Kidney (tissue), 14 donors: ENCODE measurements around the gene EIF6. TPM values are rescaled to one million over a fixed set of nuclear protein-coding genes. Genes with fewer than 3 reads are reported as not detected.
A peak's percentile ranks its signal among the peaks of the same experiment; 100 is the strongest.

ENCODE experiments used
- DNase-seq, 5 donors: peaks; one replicate each; pipeline ENCODE4 v3.0.0-alpha.2; 2013 to 2020
- FAIRE-seq: peaks from 2 replicates; lab custom pipeline; 2012; peaks lifted over from hg19 to GRCh38; lab: Jason Lieb, UNC
- H3K27ac ChIP-seq, 2 donors: one replicate each; pipeline ENCODE4 v1.7.0; 2013; ENCODE audit warnings: low read depth in 2 of 2, low read length in 2 of 2, inconsistent platforms in 1 of 2
- H3K27me3 ChIP-seq: one replicate; pipeline ENCODE4 v1.7.1; 2013; ENCODE audit warnings: low read length, inconsistent platforms; ENCODE audit not compliant: control insufficient read depth, insufficient read depth
- H3K36me3 ChIP-seq, 3 donors: one replicate each; pipeline versions ENCODE4 v1.7.0 to v1.7.1; 2013; ENCODE audit warnings: low read length in 3 of 3, control low read depth in 1 of 3, inconsistent platforms in 1 of 3; ENCODE audit not compliant: insufficient read depth in 3 of 3, control insufficient read depth in 2 of 3
- H3K4me1 ChIP-seq, 3 donors: one replicate each; pipeline versions ENCODE4 v1.7.0 to v1.7.1; 2013; ENCODE audit warnings: low read length in 3 of 3, inconsistent platforms in 1 of 3, low read depth in 1 of 3; ENCODE audit not compliant: control insufficient read depth in 2 of 3, insufficient read depth in 2 of 3
- H3K4me3 ChIP-seq, 3 donors: one replicate each; pipeline versions ENCODE4 v1.7.0 to v1.8.1; 2013; ENCODE audit warnings: low read length in 3 of 3, control low read depth in 1 of 3, inconsistent platforms in 1 of 3
- H3K9ac ChIP-seq, 3 donors: one replicate each; pipeline versions ENCODE4 v1.7.0 to v1.7.1; 2013; ENCODE audit warnings: low read length in 3 of 3, control low read depth in 1 of 3, inconsistent platforms in 1 of 3
- H3K9me3 ChIP-seq, 3 donors: one replicate each; pipeline versions ENCODE4 v1.7.0 to v1.7.1; 2013; ENCODE audit warnings: low read length in 3 of 3, control low read depth in 1 of 3, inconsistent platforms in 1 of 3; ENCODE audit not compliant: control insufficient read depth in 2 of 3, insufficient read depth in 1 of 3
- intact Hi-C: fragments of 100-400 bp; cut with DNase I; formaldehyde crosslinking; loops from one replicate; pipeline ENCODE4 v1.11.1; 2022
- polyA plus RNA-seq: library from polyadenylated mRNA; stranded (reverse); fragments of 350-450 nt; fragmentation: Illumina TruSeq; extraction: RNeasy Lipid Tissue Mini Kit (QIAGEN cat#74804); gene quantifications from one replicate; pipeline ENCODE4 v1.2.3, GENCODE V29; 2014; ENCODE audit warnings: low read depth, low replicate concordance; ENCODE audit not compliant: insufficient read depth
- total RNA-seq: library from RNA; stranded (reverse); fragmentation: NEBNext Ultra II Directional; extraction: Animal tissue kit (Norgen Biotek cat#: 25700); gene quantifications from one replicate; pipeline ENCODE4 v1.2.1, GENCODE V29; 2021
- TF ChIP-seq, protein P1 (sequence below): IDR thresholded peaks from 3 replicates; pipeline ENCODE4 v1.5.1; 2012; ENCODE audit warnings: mild to moderate bottlenecking, moderate library complexity, borderline replicate concordance; ENCODE audit not compliant: insufficient read depth; ENCODE audit errors: extremely low read depth
- donor health status: control.
- donor health status: control.
- donor health status: control.
- donor health status: control.
- donor health status: control.
- donor health status: DM: yes; HTN: yes; CAD: no.
- donor health status: Normal renal cell carcinoma (clear cell type).

Gene EIF6
- total and polyA plus RNA-seq, 2 donors from 2014 or later: 114 to 254 TPM

DNA sequence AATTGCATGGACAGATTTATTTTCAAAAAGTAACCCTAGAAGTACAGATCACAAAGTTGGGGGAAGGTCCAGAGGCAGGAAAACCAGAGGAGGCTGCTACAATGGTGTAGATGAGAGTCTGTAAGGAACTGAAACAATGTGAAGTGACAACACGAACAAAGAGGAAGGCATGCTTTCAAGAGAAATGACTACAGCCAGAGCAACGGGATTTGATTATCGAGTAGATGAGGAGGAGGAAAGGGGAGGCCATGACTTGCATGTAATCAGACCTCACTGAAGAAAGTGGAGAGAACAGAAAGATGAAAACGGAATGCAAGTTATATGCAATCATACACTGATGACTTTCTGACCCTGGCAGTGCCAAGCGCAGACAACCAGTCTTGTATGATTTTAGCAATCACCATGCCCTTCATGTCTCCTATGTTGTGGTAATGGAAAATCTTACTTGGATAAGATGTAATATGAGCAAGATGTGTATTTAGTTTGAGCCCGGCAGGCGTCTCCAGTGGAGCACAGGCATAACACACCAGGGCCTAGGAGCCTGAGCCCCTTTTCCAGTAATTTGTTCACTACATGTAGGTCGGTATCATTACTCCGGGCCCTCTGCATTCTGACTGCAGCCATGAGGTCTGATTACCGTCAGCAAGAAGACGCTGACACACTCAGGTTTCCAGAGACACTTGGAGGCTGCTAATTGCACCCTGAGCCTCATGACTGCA, 41.6 kb upstream of the EIF6 start:
- no peak overlapping the region for H3K9ac ChIP-seq
- H3K4me1 ChIP-seq: peaks cover 0 to 10% (median 6%) of the 10 kb centered on the region in 3 donors
- no peak for FAIRE-seq
- no peak overlapping the region for H3K4me3 ChIP-seq
- H3K27ac ChIP-seq: no peak overlapping the region
- DNase-seq: peak in 3 of 5 donors; percentile 23 to 67 (median 53)
- intact Hi-C loops: no loop called here
- H3K36me3 ChIP-seq: no peaks in the 10 kb centered on the region
- TF ChIP-seq, protein P1, sequence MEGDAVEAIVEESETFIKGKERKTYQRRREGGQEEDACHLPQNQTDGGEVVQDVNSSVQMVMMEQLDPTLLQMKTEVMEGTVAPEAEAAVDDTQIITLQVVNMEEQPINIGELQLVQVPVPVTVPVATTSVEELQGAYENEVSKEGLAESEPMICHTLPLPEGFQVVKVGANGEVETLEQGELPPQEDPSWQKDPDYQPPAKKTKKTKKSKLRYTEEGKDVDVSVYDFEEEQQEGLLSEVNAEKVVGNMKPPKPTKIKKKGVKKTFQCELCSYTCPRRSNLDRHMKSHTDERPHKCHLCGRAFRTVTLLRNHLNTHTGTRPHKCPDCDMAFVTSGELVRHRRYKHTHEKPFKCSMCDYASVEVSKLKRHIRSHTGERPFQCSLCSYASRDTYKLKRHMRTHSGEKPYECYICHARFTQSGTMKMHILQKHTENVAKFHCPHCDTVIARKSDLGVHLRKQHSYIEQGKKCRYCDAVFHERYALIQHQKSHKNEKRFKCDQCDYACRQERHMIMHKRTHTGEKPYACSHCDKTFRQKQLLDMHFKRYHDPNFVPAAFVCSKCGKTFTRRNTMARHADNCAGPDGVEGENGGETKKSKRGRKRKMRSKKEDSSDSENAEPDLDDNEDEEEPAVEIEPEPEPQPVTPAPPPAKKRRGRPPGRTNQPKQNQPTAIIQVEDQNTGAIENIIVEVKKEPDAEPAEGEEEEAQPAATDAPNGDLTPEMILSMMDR: no peak
- no peaks in the 10 kb centered on the region for H3K27me3 ChIP-seq
- H3K9me3 ChIP-seq: no peaks in the 10 kb centered on the region

DNA sequence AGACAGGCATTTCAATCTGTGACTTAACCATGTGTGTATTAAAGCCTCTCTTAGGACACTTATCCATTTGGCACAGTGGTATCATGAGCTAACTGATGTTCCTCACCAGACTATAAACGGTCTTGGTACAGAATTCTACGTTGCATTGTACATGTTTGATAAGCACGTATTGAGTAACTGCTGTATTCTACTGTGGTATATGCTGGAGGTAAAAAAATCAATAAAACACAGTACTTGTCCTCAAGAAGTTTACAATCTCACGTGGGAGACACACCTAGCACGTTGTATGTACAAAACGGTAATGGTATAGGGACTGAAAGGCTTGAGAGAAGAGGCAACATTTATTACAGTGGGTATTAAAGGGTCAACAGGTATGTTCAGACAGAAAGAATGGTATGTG, 40.8 kb upstream of the EIF6 start:
- H3K27me3 ChIP-seq: no peaks in the 10 kb centered on the region
- H3K4me1 ChIP-seq: peaks cover 0 to 10% (median 6%) of the 10 kb centered on the region in 3 donors
- no peaks in the 10 kb centered on the region for H3K9me3 ChIP-seq
- H3K27ac ChIP-seq: no peak overlapping the region
- intact Hi-C loops: no loop called here
- H3K36me3 ChIP-seq: no peaks in the 10 kb centered on the region
- no peak for DNase-seq
- no peak for FAIRE-seq
- no peak overlapping the region for H3K9ac ChIP-seq
- H3K4me3 ChIP-seq: no peak overlapping the region
- TF ChIP-seq, protein P1: no peak

DNA sequence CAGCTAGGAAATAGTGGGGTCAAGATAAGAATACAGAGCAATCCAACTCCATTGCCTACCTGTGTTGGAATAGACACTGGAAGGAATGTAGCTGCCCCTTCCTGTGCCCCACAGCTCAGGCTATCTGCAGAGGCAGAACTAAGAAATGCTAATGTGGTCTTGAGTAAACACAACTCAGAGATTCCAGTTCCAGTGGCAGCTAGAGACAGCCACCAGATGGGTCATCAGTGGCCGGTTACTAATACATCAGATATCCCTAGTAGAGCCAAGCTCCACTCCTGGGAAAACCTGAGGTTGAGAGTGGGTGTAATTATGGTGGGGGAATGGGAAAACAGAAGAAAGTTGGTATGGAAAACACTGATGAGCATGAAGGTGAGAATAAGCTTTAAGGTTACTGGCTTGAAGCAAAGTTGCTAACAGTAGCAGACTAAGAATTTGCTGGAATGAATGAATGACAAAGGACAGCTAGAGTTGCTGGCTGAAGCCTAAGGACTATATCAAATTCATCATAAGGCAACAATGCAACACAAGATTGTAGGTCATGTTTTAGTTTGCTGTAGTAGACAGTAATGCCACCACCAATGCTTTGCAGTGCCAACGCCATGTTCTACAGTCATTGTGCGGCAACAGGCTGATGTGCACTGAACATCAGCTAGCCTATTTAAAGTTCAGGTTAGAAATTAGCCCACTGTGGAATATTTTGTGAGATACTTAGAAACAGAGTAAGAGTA, 36.0 kb upstream of the EIF6 start:
- peak in 3 of 5 donors; percentile 50 to 55 (median 53) for DNase-seq
- TF ChIP-seq, protein P1: no peak
- intact Hi-C loops: no loop called here
- H3K9me3 ChIP-seq: no peaks in the 10 kb centered on the region
- no peak overlapping the region for H3K9ac ChIP-seq
- H3K4me3 ChIP-seq: no peak overlapping the region
- H3K27me3 ChIP-seq: no peaks in the 10 kb centered on the region
- no peak overlapping the region for H3K27ac ChIP-seq
- peaks cover 0 to 4% (median 0%) of the 10 kb centered on the region in 3 donors for H3K36me3 ChIP-seq
- H3K4me1 ChIP-seq: peaks cover 0 to 20% (median 7%) of the 10 kb centered on the region in 3 donors
- no peak for FAIRE-seq
